Small intestine (tissue), 7 donors: Measurements from ENCODE around the gene TAAR9. TPM values are rescaled to one million over a fixed set of nuclear protein-coding genes. Genes with fewer than 3 reads are reported as not detected.

Source experiments
- DNase-seq, 2 donors: peaks; one replicate each; pipeline versions ENCODE4 v3.0.0 to v3.0.0-alpha.2; 2013
- FAIRE-seq: peaks from 2 replicates; lab custom pipeline; 2012; peaks lifted over from hg19 to GRCh38; lab: Jason Lieb, UNC
- H3K27ac ChIP-seq, 3 donors: one replicate each; pipeline ENCODE4 v1.5.1; 2013; ENCODE audit warnings: low read length in 2 of 3, mild to moderate bottlenecking in 2 of 3, control low read depth in 1 of 3, inconsistent platforms in 1 of 3, low read depth in 1 of 3, moderate library complexity in 1 of 3
- H3K27me3 ChIP-seq, 3 donors: one replicate each; pipeline ENCODE4 v1.6.1; 2013; ENCODE audit warnings: low read length in 3 of 3, inconsistent platforms in 1 of 3; ENCODE audit not compliant: control insufficient read depth in 3 of 3, insufficient read depth in 3 of 3
- H3K36me3 ChIP-seq, 3 donors: one replicate each; pipeline ENCODE4 v1.6.1; 2013; ENCODE audit warnings: low read length in 3 of 3, inconsistent platforms in 1 of 3, low read depth in 1 of 3, mild to moderate bottlenecking in 1 of 3, moderate library complexity in 1 of 3; ENCODE audit not compliant: control insufficient read depth in 3 of 3, insufficient read depth in 2 of 3
- H3K4me1 ChIP-seq, 3 donors: one replicate each; pipeline ENCODE4 v1.6.1; 2013; ENCODE audit warnings: low read length in 2 of 3, inconsistent platforms in 1 of 3, low read depth in 1 of 3, mild to moderate bottlenecking in 1 of 3, moderate library complexity in 1 of 3; ENCODE audit not compliant: control insufficient read depth in 3 of 3, insufficient read depth in 2 of 3
- H3K4me3 ChIP-seq, 3 donors: one replicate each; pipeline ENCODE4 v1.5.1; 2013; ENCODE audit warnings: low read length in 3 of 3, control low read depth in 1 of 3, inconsistent platforms in 1 of 3, low read depth in 1 of 3, mild to moderate bottlenecking in 1 of 3, moderate library complexity in 1 of 3
- H3K9me3 ChIP-seq, 2 donors: one replicate each; pipeline ENCODE4 v1.6.1; 2013; ENCODE audit warnings: low read depth in 1 of 2, low read length in 1 of 2; ENCODE audit not compliant: control insufficient read depth in 2 of 2, insufficient read depth in 1 of 2
- WGBS, 3 donors: extraction: QIAGEN DNeasy Blood & Tissue Kit; methylation state at CpG; one replicate each; pipeline ENCODE4 v1.1.7; 2013; 5-methylcytosine and 5-hydroxymethylcytosine counted together
- polyA plus RNA-seq, 4 donors: library from polyadenylated mRNA; stranded (reverse) in 3 of 4; unstranded in 1 of 4; fragments of 200-250 nt in 3 of 4; fragments of 120-200 nt in 1 of 4; gene quantifications; one replicate each; pipeline versions ENCODE4 v1.2.1 to v1.2.3, GENCODE V29; 2013
- donor health status: healthy with polysubstance abuse.
- donor health status: control.
- donor health status: control.
- donor health status: Bipolar disorder and iron deficiency.
- donor health status: healthy.

Gene TAAR9
- polyA plus RNA-seq, 4 donors = not detected

GRCh38 chr6:132496519-132497180 is 41.4 kb upstream of the TAAR9 start:
- H3K4me3 ChIP-seq = no peak overlapping the region
- DNase-seq (no peak), FAIRE-seq (no peak)
- H3K4me1 ChIP-seq = peaks cover 0 to 3% (median 2%) of the 10 kb centered on the region in 3 donors
- H3K27me3 ChIP-seq = no peaks in the 10 kb centered on the region
- no peak overlapping the region for H3K27ac ChIP-seq
- H3K9me3 ChIP-seq = peaks cover 0 to 3% of the 10 kb centered on the region in 2 donors
- WGBS, 3 donors = 30 to 44% (median 34%) methylated on average over 4 of the region's 4 CpGs
- peaks cover 2 to 17% (median 3%) of the 10 kb centered on the region in 3 donors for H3K36me3 ChIP-seq

- no peak overlapping the region for H3K4me3 ChIP-seq
- H3K36me3 ChIP-seq = peaks cover 2 to 23% (median 10%) of the 10 kb centered on the region in 3 donors
- no peaks in the 10 kb centered on the region for H3K9me3 ChIP-seq
- DNase-seq (no peak), FAIRE-seq (no peak)
- peaks cover 0 to 3% (median 0%) of the 10 kb centered on the region in 3 donors for H3K4me1 ChIP-seq
- H3K27ac ChIP-seq = no peak overlapping the region
- WGBS, 3 donors = 75 to 81% (median 77%) methylated on average over 3 of the region's 3 CpGs
- no peaks in the 10 kb centered on the region for H3K27me3 ChIP-seq
These were observed 39.4 kb upstream of the TAAR9 start for GRCh38 chr6:132498638-132499037.

- H3K4me1 ChIP-seq = peaks cover 0 to 6% (median 2%) of the 10 kb centered on the region in 3 donors
- H3K27me3 ChIP-seq = no peaks in the 10 kb centered on the region
- H3K9me3 ChIP-seq = no peaks in the 10 kb centered on the region
- no peak for DNase-seq
- no peak overlapping the region for H3K4me3 ChIP-seq
- H3K36me3 ChIP-seq = peaks cover 2 to 23% (median 10%) of the 10 kb centered on the region in 3 donors
- FAIRE-seq = no peak
- no peak overlapping the region for H3K27ac ChIP-seq
- WGBS, 3 donors = 61 to 70% (median 70%) methylated on average over 4 of the region's 4 CpGs
These were observed 38.3 kb upstream of the TAAR9 start for GRCh38 chr6:132499757-132500156.

GRCh38 chr6:132504757-132505156 is 33.3 kb upstream of the TAAR9 start:
- Histone ChIP-seq H3K36me3 (peaks cover 2 to 35% (median 15%) of the 10 kb centered on the region in 3 donors), H3K9me3 (no peaks in the 10 kb centered on the region), H3K4me3 (no peak overlapping the region), H3K27me3 (no peaks in the 10 kb centered on the region), H3K4me1 (peaks cover 10 to 15% (median 11%) of the 10 kb centered on the region in 3 donors), H3K27ac (no peak overlapping the region)
- DNase-seq = no peak
- 77 to 82% (median 77%) methylated on average over 5 of the region's 5 CpGs for WGBS, 3 donors
- FAIRE-seq = no peak

GRCh38 chr6:132505158-132505557 is 32.9 kb upstream of the TAAR9 start:
- no peaks in the 10 kb centered on the region for H3K9me3 ChIP-seq
- H3K4me3 ChIP-seq = no peak overlapping the region
- H3K27ac ChIP-seq = no peak overlapping the region
- H3K36me3 ChIP-seq = peaks cover 2 to 31% (median 15%) of the 10 kb centered on the region in 3 donors
- FAIRE-seq (no peak), DNase-seq (no peak)
- 89 to 94% (median 93%) methylated on average over 1 of the region's 1 CpG for WGBS, 3 donors
- H3K4me1 ChIP-seq = peaks cover 10 to 16% (median 11%) of the 10 kb centered on the region in 3 donors
- H3K27me3 ChIP-seq = no peaks in the 10 kb centered on the region

GRCh38 chr6:132506461-132506860 is 31.6 kb upstream of the TAAR9 start:
- H3K36me3 ChIP-seq = peaks cover 2 to 26% (median 15%) of the 10 kb centered on the region in 3 donors
- no peak overlapping the region for H3K4me3 ChIP-seq
- H3K27ac ChIP-seq = no peak overlapping the region
- WGBS, 3 donors = 77 to 82% (median 78%) methylated on average over 2 of the region's 2 CpGs
- no peaks in the 10 kb centered on the region for H3K27me3 ChIP-seq
- H3K4me1 ChIP-seq = peaks cover 10 to 18% (median 16%) of the 10 kb centered on the region in 3 donors
- DNase-seq (no peak), FAIRE-seq (no peak)
- H3K9me3 ChIP-seq = no peaks in the 10 kb centered on the region

- FAIRE-seq (no peak), DNase-seq (peak; percentile 48 to 79)
- Histone ChIP-seq H3K4me1 (peaks cover 10 to 19% (median 16%) of the 10 kb centered on the region in 3 donors), H3K4me3 (no peak overlapping the region), H3K27me3 (no peaks in the 10 kb centered on the region), H3K27ac (peak overlapping the region in 1 of 3 donors; percentile 43), H3K9me3 (no peaks in the 10 kb centered on the region), H3K36me3 (peaks cover 2 to 22% (median 11%) of the 10 kb centered on the region in 3 donors)
- WGBS, 3 donors = 56 to 73% (median 67%) methylated on average over 5 of the region's 5 CpGs
These were observed 30.9 kb upstream of the TAAR9 start for GRCh38 chr6:132506869-132507808.

GRCh38 chr6:132511210-132511830 is 26.8 kb upstream of the TAAR9 start:
- no peak for FAIRE-seq
- H3K4me1 ChIP-seq = peaks cover 6 to 18% (median 11%) of the 10 kb centered on the region in 3 donors
- WGBS, 3 donors = 27 to 43% (median 38%) methylated on average over 4 of the region's 4 CpGs
- H3K4me3 ChIP-seq = peak overlapping the region; percentile 26 to 76 (median 58)
- H3K9me3 ChIP-seq = no peaks in the 10 kb centered on the region
- no peaks in the 10 kb centered on the region for H3K27me3 ChIP-seq
- peak overlapping the region in 1 of 3 donors; percentile 84 for H3K27ac ChIP-seq
- DNase-seq = peak; percentile 33 to 75
- peaks cover 2 to 9% (median 6%) of the 10 kb centered on the region in 3 donors for H3K36me3 ChIP-seq
